D721Med (cell line): ENCODE measurements around the gene C1S.

Experiments
- DNase-seq: peaks from one replicate; pipeline ENCODE4 v3.0.0; 2011; ENCODE audit warnings: low spot score; ENCODE audit not compliant: insufficient read length
- FAIRE-seq: peaks from 2 replicates; lab custom pipeline; 2011; peaks lifted over from hg19 to GRCh38; lab: Jason Lieb, UNC
- CTCF ChIP-seq: IDR thresholded peaks from 2 replicates; pipeline ENCODE4 v1.5.1; 2012; ENCODE audit warnings: mild to moderate bottlenecking, control low read depth; ENCODE audit not compliant: insufficient read depth; ENCODE audit errors: missing control alignments

Gene C1S

GRCh38 chr12:7075939-7076338 is 15.4 kb downstream of the C1S start:
- DNase-seq (no peak), FAIRE-seq (no peak)
- TF ChIP-seq CTCF = no peak

GRCh38 chr12:7076493-7076892 is 16.0 kb downstream of the C1S start:
- DNase-seq (no peak), FAIRE-seq (no peak)
- no peak for TF ChIP-seq CTCF

- FAIRE-seq (no peak), DNase-seq (no peak)
- TF ChIP-seq CTCF = peak; percentile 19
Measured at GRCh38 chr12:7078163-7078562, 17.6 kb downstream of the C1S start.

- DNase-seq (no peak), FAIRE-seq (no peak)
- TF ChIP-seq CTCF = no peak
Measured at GRCh38 chr12:7079826-7080125, 19.3 kb downstream of the C1S start.

GRCh38 chr12:7081037-7081436 is 20.5 kb downstream of the C1S start:
- DNase-seq (no peak), FAIRE-seq (no peak)
- no peak for TF ChIP-seq CTCF

- TF ChIP-seq CTCF = no peak
- FAIRE-seq (no peak), DNase-seq (no peak)
Measured at GRCh38 chr12:7083125-7083524, 22.6 kb downstream of the C1S start.

- no peak for TF ChIP-seq CTCF
- DNase-seq (no peak), FAIRE-seq (no peak)
Measured at GRCh38 chr12:7089196-7089871, 28.8 kb downstream of the C1S start.
